Mesothelial cell of epicardium (in vitro differentiated cells): ENCODE data around the gene LHX2. TPM values are rescaled to one million over a fixed set of nuclear protein-coding genes. Genes with fewer than 3 reads are reported as not detected.
A peak's percentile ranks its signal among the peaks of the same experiment; 100 is the strongest.

ENCODE experiments used
- DNase-seq, 2 experiments: peaks; one replicate each; pipeline ENCODE4 v3.0.0; 2021; ENCODE audit warnings: low spot score in 2 of 2; ENCODE audit not compliant: unreplicated experiment in 2 of 2
- H3K27ac Mint-ChIP-seq: 2 replicates; pipeline ENCODE4 v1.8.0; 2021; ENCODE audit warnings: mixed read lengths
- H3K27me3 Mint-ChIP-seq: 2 replicates; pipeline ENCODE4 v1.8.0; 2021; ENCODE audit warnings: low read depth, mixed read lengths
- H3K36me3 Mint-ChIP-seq: 2 replicates; pipeline ENCODE4 v1.8.0; 2021; ENCODE audit warnings: mixed read lengths
- H3K4me1 Mint-ChIP-seq: 2 replicates; pipeline ENCODE4 v1.8.0; 2021; ENCODE audit warnings: mixed read lengths
- H3K4me3 Mint-ChIP-seq: 2 replicates; pipeline ENCODE4 v1.8.0; 2021; ENCODE audit warnings: mild to moderate bottlenecking, moderate library complexity, mixed read lengths
- H3K9me3 Mint-ChIP-seq: 2 replicates; pipeline ENCODE4 v1.8.0; 2021; ENCODE audit warnings: mixed read lengths
- CTCF ChIP-seq: fragments of 200-600 bp; sonication (generic); IDR thresholded peaks from one replicate; pipeline ENCODE4 v1.5.0; 2021; ENCODE audit warnings: antibody characterized with exemption; ENCODE audit not compliant: unreplicated experiment
- total RNA-seq: library from RNA; stranded (reverse); gene quantifications from 3 replicates; pipeline ENCODE4 v1.2.1, GENCODE V29; 2021

The LHX2 gene
- total RNA-seq, 1 donor from 2014 or later, result not detected

- peak overlapping the region; percentile 57 for H3K4me3 Mint-ChIP-seq
- H3K27me3 Mint-ChIP-seq, result peaks cover 92% of the 10 kb centered on the region
- no peaks in the 10 kb centered on the region for H3K36me3 Mint-ChIP-seq
- no peak for TF ChIP-seq CTCF
- no peak overlapping the region for H3K27ac Mint-ChIP-seq
- no peaks in the 10 kb centered on the region for H3K9me3 Mint-ChIP-seq
- peaks cover 20% of the 10 kb centered on the region for H3K4me1 Mint-ChIP-seq
- DNase-seq, result no peak
Measured at GRCh38 chr9:124000784-124001457, 10.6 kb upstream of the LHX2 start.

GRCh38 chr9:124001458-124001799, 10.1 kb upstream of the LHX2 start:
- Mint-ChIP-seq H3K36me3 (no peaks in the 10 kb centered on the region), H3K4me3 (no peak overlapping the region), H3K4me1 (peaks cover 20% of the 10 kb centered on the region)

GRCh38 chr9:124001866-124002525, 9.6 kb upstream of the LHX2 start:
- Mint-ChIP-seq H3K27me3 (peaks cover 92% of the 10 kb centered on the region), H3K4me1 (peaks cover 20% of the 10 kb centered on the region), H3K27ac (no peak overlapping the region), H3K9me3 (no peaks in the 10 kb centered on the region), H3K4me3 (no peak overlapping the region), H3K36me3 (no peaks in the 10 kb centered on the region)
- no peak for TF ChIP-seq CTCF
- DNase-seq, result no peak

More at GRCh38 chr9:124001458-124001799, 10.1 kb upstream of the LHX2 start:
- H3K27me3 Mint-ChIP-seq, result peaks cover 92% of the 10 kb centered on the region
- H3K27ac Mint-ChIP-seq, result no peak overlapping the region
- H3K9me3 Mint-ChIP-seq, result no peaks in the 10 kb centered on the region
- no peak for TF ChIP-seq CTCF
- DNase-seq, result no peak

- Mint-ChIP-seq H3K27ac (no peak overlapping the region), H3K27me3 (peaks cover 90% of the 10 kb centered on the region), H3K9me3 (no peaks in the 10 kb centered on the region), H3K4me3 (no peak overlapping the region), H3K4me1 (peaks cover 16% of the 10 kb centered on the region), H3K36me3 (no peaks in the 10 kb centered on the region)
- TF ChIP-seq CTCF, result no peak
- no peak for DNase-seq
Measured at GRCh38 chr9:124003636-124004349, 7.8 kb upstream of the LHX2 start.

GRCh38 chr9:124004593-124004992, 7.0 kb upstream of the LHX2 start:
- Mint-ChIP-seq H3K4me3 (no peak overlapping the region), H3K27ac (no peak overlapping the region)

More at GRCh38 chr9:124004593-124004992, 7.0 kb upstream of the LHX2 start:
- Mint-ChIP-seq H3K36me3 (no peaks in the 10 kb centered on the region), H3K27me3 (peaks cover 93% of the 10 kb centered on the region), H3K4me1 (peaks cover 18% of the 10 kb centered on the region), H3K9me3 (no peaks in the 10 kb centered on the region)
- TF ChIP-seq CTCF, result no peak
- DNase-seq, result no peak
